Progenitor cell of endocrine pancreas (in vitro differentiated cells): Measurements from ENCODE around the gene PDE5A. TPM values are rescaled to one million over a fixed set of nuclear protein-coding genes. Genes with fewer than 3 reads are reported as not detected.

Source experiments
- DNase-seq: peaks from one replicate; pipeline ENCODE4 v3.0.0; 2021; ENCODE audit warnings: low spot score; ENCODE audit not compliant: unreplicated experiment
- H3K27ac Mint-ChIP-seq: 2 replicates; pipeline ENCODE4 v1.8.0; 2021; ENCODE audit warnings: mild to moderate bottlenecking, moderate library complexity, mixed read lengths
- H3K27me3 Mint-ChIP-seq: 2 replicates; pipeline ENCODE4 v1.8.0; 2021; ENCODE audit warnings: mixed read lengths
- H3K36me3 Mint-ChIP-seq: 2 replicates; pipeline ENCODE4 v1.8.0; 2022; ENCODE audit warnings: mixed read lengths; ENCODE audit not compliant: insufficient read depth
- H3K4me1 Mint-ChIP-seq: 2 replicates; pipeline ENCODE4 v1.8.0; 2021; ENCODE audit warnings: low read depth, mixed read lengths
- H3K4me3 Mint-ChIP-seq: 2 replicates; pipeline ENCODE4 v1.8.0; 2021; ENCODE audit warnings: low read depth, mild to moderate bottlenecking, moderate library complexity, mixed read lengths
- H3K9me3 Mint-ChIP-seq: 2 replicates; pipeline ENCODE4 v1.8.0; 2021; ENCODE audit warnings: low read depth, mixed read lengths
- total RNA-seq: library from RNA; stranded (reverse); gene quantifications from 2 replicates; pipeline ENCODE4 v1.2.1, GENCODE V29; 2021
- TF ChIP-seq, protein P1 (sequence below): fragments of 200-600 bp; sonication (generic); IDR thresholded peaks from one replicate; pipeline ENCODE4 v1.5.0; 2021; ENCODE audit warnings: antibody characterized with exemption, mild to moderate bottlenecking; ENCODE audit not compliant: unreplicated experiment

Gene PDE5A
- total RNA-seq, 1 donor from 2014 or later = 44.6 TPM

DNA sequence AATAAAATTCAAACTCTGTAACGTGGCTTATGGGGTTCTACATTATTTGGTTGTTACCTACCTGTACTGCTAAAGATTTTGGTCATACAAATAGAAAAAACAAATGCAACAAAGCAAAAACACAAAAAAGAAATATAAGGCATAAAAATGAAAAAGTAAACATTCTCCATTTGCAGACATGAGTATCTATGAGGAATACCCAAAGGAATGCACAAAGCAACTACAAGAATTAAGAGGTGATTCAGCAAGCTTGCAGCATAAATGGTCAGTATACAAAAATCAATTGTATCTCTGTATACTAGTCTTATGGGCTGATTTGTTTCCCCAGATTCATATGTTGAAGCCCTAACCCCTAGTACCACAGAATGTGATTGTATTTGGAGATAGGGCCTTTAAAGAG is 3.6 kb upstream of the PDE5A start:
- no peaks in the 10 kb centered on the region for H3K36me3 Mint-ChIP-seq
- TF ChIP-seq, protein P1, sequence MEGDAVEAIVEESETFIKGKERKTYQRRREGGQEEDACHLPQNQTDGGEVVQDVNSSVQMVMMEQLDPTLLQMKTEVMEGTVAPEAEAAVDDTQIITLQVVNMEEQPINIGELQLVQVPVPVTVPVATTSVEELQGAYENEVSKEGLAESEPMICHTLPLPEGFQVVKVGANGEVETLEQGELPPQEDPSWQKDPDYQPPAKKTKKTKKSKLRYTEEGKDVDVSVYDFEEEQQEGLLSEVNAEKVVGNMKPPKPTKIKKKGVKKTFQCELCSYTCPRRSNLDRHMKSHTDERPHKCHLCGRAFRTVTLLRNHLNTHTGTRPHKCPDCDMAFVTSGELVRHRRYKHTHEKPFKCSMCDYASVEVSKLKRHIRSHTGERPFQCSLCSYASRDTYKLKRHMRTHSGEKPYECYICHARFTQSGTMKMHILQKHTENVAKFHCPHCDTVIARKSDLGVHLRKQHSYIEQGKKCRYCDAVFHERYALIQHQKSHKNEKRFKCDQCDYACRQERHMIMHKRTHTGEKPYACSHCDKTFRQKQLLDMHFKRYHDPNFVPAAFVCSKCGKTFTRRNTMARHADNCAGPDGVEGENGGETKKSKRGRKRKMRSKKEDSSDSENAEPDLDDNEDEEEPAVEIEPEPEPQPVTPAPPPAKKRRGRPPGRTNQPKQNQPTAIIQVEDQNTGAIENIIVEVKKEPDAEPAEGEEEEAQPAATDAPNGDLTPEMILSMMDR = no peak
- no peaks in the 10 kb centered on the region for H3K9me3 Mint-ChIP-seq
- DNase-seq = no peak
- no peak overlapping the region for H3K27ac Mint-ChIP-seq
- no peaks in the 10 kb centered on the region for H3K27me3 Mint-ChIP-seq
- H3K4me1 Mint-ChIP-seq = peaks cover 3% of the 10 kb centered on the region
- H3K4me3 Mint-ChIP-seq = no peak overlapping the region

- H3K36me3 Mint-ChIP-seq = no peaks in the 10 kb centered on the region
- peak overlapping the region; percentile 97 for H3K4me3 Mint-ChIP-seq
- H3K27ac Mint-ChIP-seq = peak overlapping the region; percentile 81
- no peak for DNase-seq
- peaks cover 11% of the 10 kb centered on the region for H3K4me1 Mint-ChIP-seq
- H3K27me3 Mint-ChIP-seq = no peaks in the 10 kb centered on the region
- no peaks in the 10 kb centered on the region for H3K9me3 Mint-ChIP-seq
- TF ChIP-seq, protein P1 = no peak
Observed at GRCh38 chr4:119629142-119629471, 503 bp upstream of the PDE5A start.

DNA sequence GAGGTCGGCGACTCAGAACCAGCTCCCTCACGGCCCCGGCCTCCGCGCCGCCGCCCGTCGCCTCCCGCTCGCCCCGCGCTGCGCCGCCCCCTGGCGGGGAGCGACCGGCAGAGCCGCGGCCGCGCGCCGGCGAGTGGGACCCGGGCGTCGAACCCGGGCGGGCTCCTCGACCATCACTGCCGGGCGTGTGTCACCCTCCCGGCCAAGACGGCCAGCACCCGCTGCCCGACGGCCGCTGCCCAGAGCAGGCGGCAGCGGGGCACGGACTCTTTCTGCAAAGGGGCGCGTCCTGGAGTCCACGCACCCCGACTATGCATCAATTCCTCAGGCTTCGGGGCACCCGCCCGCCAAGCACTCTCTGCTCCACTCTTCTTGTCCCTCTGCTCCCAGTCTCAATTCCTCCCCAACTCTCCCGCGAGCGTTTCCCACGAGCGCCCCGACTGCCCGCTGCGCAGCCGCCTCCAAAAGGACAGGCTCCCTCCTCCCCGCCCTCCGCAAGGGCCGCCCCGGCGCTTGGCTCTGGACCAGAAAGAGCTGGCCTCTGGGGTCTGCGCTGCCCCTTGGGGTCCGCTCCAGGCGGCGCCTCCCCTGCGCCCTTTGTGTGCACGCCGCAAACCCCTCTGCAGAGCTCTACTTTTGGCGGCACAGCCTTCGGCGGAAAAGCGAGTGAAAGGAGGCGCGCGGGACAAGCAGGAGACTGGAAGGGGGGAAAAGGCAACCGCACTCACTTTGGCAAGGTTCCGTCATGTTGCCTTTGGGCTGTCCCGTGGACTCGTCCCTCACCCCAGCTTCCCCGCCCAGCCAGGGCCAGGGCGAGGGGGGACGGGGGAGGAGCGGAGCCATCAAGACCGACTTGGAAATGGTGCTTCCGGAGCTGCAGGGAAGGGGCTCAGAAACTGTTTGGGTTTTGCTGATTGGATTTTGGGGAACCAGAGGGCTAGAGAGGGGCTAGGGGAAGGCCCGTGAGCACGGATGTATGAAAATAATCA is 1.0 kb downstream of the PDE5A start:
- H3K4me1 Mint-ChIP-seq = peaks cover 11% of the 10 kb centered on the region
- no peaks in the 10 kb centered on the region for H3K9me3 Mint-ChIP-seq
- H3K27ac Mint-ChIP-seq = peak overlapping the region; percentile 98
- H3K27me3 Mint-ChIP-seq = no peaks in the 10 kb centered on the region
- TF ChIP-seq, protein P1 = peak; percentile 68
- peaks cover 2% of the 10 kb centered on the region for H3K36me3 Mint-ChIP-seq
- DNase-seq = peak; percentile 65
- peak overlapping the region; percentile 97 for H3K4me3 Mint-ChIP-seq

DNA sequence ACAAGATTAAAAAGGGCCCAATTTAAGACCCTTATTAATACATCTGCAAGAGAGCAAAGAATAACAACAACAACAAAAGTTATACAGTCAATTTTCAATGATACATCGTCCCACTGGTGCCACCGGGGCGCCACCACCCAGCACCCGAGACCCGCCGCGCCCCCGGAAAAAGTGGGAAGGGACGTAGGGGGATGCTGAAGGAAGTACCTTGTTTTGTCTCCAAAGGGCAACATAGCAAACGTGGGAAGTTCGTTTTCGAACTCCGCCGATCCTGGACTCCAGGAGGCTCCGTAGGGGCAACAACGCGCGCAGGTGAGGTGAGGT is 1.7 kb downstream of the PDE5A start:
- Mint-ChIP-seq H3K27me3 (no peaks in the 10 kb centered on the region), H3K4me1 (peaks cover 11% of the 10 kb centered on the region), H3K4me3 (peak overlapping the region; percentile 91), H3K27ac (peak overlapping the region; percentile 91), H3K36me3 (peaks cover 2% of the 10 kb centered on the region), H3K9me3 (no peaks in the 10 kb centered on the region)
- no peak for DNase-seq
- TF ChIP-seq, protein P1 = no peak

GRCh38 chr4:119626420-119626819 is 2.2 kb downstream of the PDE5A start:
- H3K27ac Mint-ChIP-seq = peak overlapping the region; percentile 91

More at GRCh38 chr4:119626420-119626819, 2.2 kb downstream of the PDE5A start:
- Mint-ChIP-seq H3K27me3 (no peaks in the 10 kb centered on the region), H3K4me1 (peaks cover 11% of the 10 kb centered on the region), H3K9me3 (peaks cover under 1% of the 10 kb centered on the region), H3K4me3 (peak overlapping the region; percentile 91), H3K36me3 (peaks cover 2% of the 10 kb centered on the region)
- DNase-seq = no peak
- TF ChIP-seq, protein P1 = no peak
